HepG2 (cell line): ENCODE results near the gene GRB2. TPM values are rescaled to one million over a fixed set of nuclear protein-coding genes. Genes with fewer than 3 reads are reported as not detected.

Experiments
- AGO2 ChIP-seq: fragments of 200-400 bp; formaldehyde crosslinking; optimal IDR thresholded peaks from 2 replicates; pipeline ENCODE3; 2017; ENCODE audit warnings: mild to moderate bottlenecking, low read depth, low read length, moderate library complexity
- ARNTL ChIP-seq: sonication (generic); formaldehyde crosslinking; IDR thresholded peaks from 2 replicates; pipeline ENCODE4 v1.4.0; 2020; ENCODE audit warnings: mild to moderate bottlenecking, missing genetic modification reagents
- BCLAF1 ChIP-seq: fragments of 450-650 bp; IDR thresholded peaks from 2 replicates; pipeline ENCODE4 v1.6.1; 2017; ENCODE audit warnings: mild to moderate bottlenecking
- CEBPB ChIP-seq: IDR thresholded peaks from 2 replicates; pipeline ENCODE4 v1.6.1; 2011; ENCODE audit warnings: low read depth, low read length, improper control_type of control experiment, borderline replicate concordance
- FIP1L1 ChIP-seq: fragments of 200-400 bp; formaldehyde crosslinking; IDR thresholded peaks from 2 replicates; pipeline ENCODE4 v1.6.1; 2018; ENCODE audit warnings: low read depth, mild to moderate bottlenecking, low read length, moderate library complexity, borderline replicate concordance; ENCODE audit not compliant: insufficient read depth
- HOMEZ ChIP-seq: IDR thresholded peaks from 2 replicates; pipeline ENCODE4 v1.6.1; 2016; ENCODE audit warnings: low read depth
- HOXA5 ChIP-seq: sonication (generic); formaldehyde crosslinking; IDR thresholded peaks from 2 replicates; pipeline ENCODE4 v1.4.0; 2020; ENCODE audit warnings: missing genetic modification reagents
- KLF15 ChIP-seq: sonication (generic); formaldehyde crosslinking; IDR thresholded peaks from 2 replicates; pipeline ENCODE4 v1.8.1; 2023; ENCODE audit warnings: borderline replicate concordance, mild to moderate bottlenecking, inconsistent platforms, missing genetic modification reagents, mixed read lengths
- MAZ ChIP-seq, 2 experiments: sonication (generic) in 1 of 2; formaldehyde crosslinking in 1 of 2; IDR thresholded peaks; 2 replicates each; pipeline versions ENCODE4 v1.5.0 to v1.6.1; 2012 to 2020; ENCODE audit warnings: low read depth in 2 of 2, mild to moderate bottlenecking in 2 of 2, borderline replicate concordance in 1 of 2, improper control_type of control experiment in 1 of 2, low read length in 1 of 2, missing genetic modification reagents in 1 of 2, moderate library complexity in 1 of 2
- NCOA1 ChIP-seq: sonication (generic); formaldehyde crosslinking; IDR thresholded peaks from 2 replicates; pipeline ENCODE4 v1.9.0; 2021; ENCODE audit warnings: missing genetic modification reagents
- RFXANK ChIP-seq: IDR thresholded peaks from 2 replicates; pipeline ENCODE4 v1.6.1; 2016
- RXRB ChIP-seq: IDR thresholded peaks from 2 replicates; pipeline ENCODE4 v1.6.1; 2016; ENCODE audit warnings: borderline replicate concordance, missing genetic modification reagents, missing compliant biosample characterization
- SMAD1 ChIP-seq: sonication (generic); formaldehyde crosslinking; IDR thresholded peaks from 2 replicates; pipeline ENCODE4 v1.4.0; 2020; ENCODE audit warnings: missing genetic modification reagents, low read depth, mild to moderate bottlenecking, borderline replicate concordance
- TFDP1 ChIP-seq: IDR thresholded peaks from 2 replicates; pipeline ENCODE4 v1.6.1; 2016; ENCODE audit warnings: missing compliant biosample characterization, missing genetic modification reagents, borderline replicate concordance
- ZBTB7B ChIP-seq: sonication (generic); formaldehyde crosslinking; IDR thresholded peaks from 2 replicates; pipeline ENCODE4 v1.4.0; 2020; ENCODE audit warnings: missing genetic modification reagents
- ZNF136 ChIP-seq: sonication (generic); formaldehyde crosslinking; IDR thresholded peaks from 2 replicates; pipeline ENCODE4 v1.8.1; 2022; ENCODE audit warnings: low read depth, mild to moderate bottlenecking, moderate library complexity, missing genetic modification reagents
- ZNF274 ChIP-seq: sonication (generic); formaldehyde crosslinking; IDR thresholded peaks from 2 replicates; pipeline ENCODE4 v1.5.1; 2020; ENCODE audit warnings: mild to moderate bottlenecking, missing genetic modification reagents
- ZNF292 ChIP-seq: sonication (generic); formaldehyde crosslinking; IDR thresholded peaks from 2 replicates; pipeline ENCODE4 v1.8.1; 2022; ENCODE audit warnings: mild to moderate bottlenecking, low read depth, missing genetic modification reagents, borderline replicate concordance
- ZNF446 ChIP-seq: sonication (generic); formaldehyde crosslinking; IDR thresholded peaks from 2 replicates; pipeline ENCODE4 v1.5.0; 2020; ENCODE audit warnings: mild to moderate bottlenecking, missing genetic modification reagents
- ZNF546 ChIP-seq: sonication (generic); formaldehyde crosslinking; conservative IDR thresholded peaks from 2 replicates; pipeline ENCODE4 v1.8.1; 2023; ENCODE audit warnings: mild to moderate bottlenecking, missing genetic modification reagents
- ZNF547 ChIP-seq: sonication (generic); formaldehyde crosslinking; IDR thresholded peaks from 2 replicates; pipeline ENCODE4 v1.5.1; 2020; ENCODE audit warnings: mild to moderate bottlenecking, missing genetic modification reagents
- ZNF607 ChIP-seq: sonication (generic); formaldehyde crosslinking; IDR thresholded peaks from 2 replicates; pipeline ENCODE4 v1.5.1; 2020; ENCODE audit warnings: missing genetic modification reagents, mild to moderate bottlenecking, borderline replicate concordance
- ZNF619 ChIP-seq: sonication (generic); formaldehyde crosslinking; IDR thresholded peaks from 2 replicates; pipeline ENCODE4 v1.4.0; 2020; ENCODE audit warnings: mild to moderate bottlenecking, missing genetic modification reagents
- polyA plus RNA-seq, 8 experiments: library from polyadenylated mRNA; depleted of rRNA in 3 of 8; stranded (reverse) in 7 of 8; unstranded in 1 of 8; fragments of >200 nt; fragmentation: Illumina TruSeq in 4 of 8; extraction: Trizol in 4 of 8; gene quantifications; 2 replicates each; pipeline versions ENCODE4 v1.2.1 to v1.2.3, GENCODE V29; 2011 to 2016; ENCODE audit warnings: low read depth in 4 of 8, missing spikeins in 1 of 8, mixed read lengths in 1 of 8; ENCODE audit not compliant: insufficient read depth in 1 of 8
- total RNA-seq, 5 experiments: library from RNA; depleted of rRNA; stranded (reverse); fragments of >200 nt; fragmentation: Illumina TruSeq; extraction: Trizol; gene quantifications; 2 replicates each; pipeline ENCODE4 v1.2.3, GENCODE V29; 2016; ENCODE audit warnings: low read depth in 1 of 5

Gene GRB2
- total and polyA plus RNA-seq, 2 of the 13 experiments (the other 11 are each of a cell fraction or from before 2014, with no cell fraction given) = 84.6 to 92.3 TPM

GRCh38 chr17:75405365-75406221, at the start of gene GRB2 (continued):
- TF ChIP-seq ZNF136 (CRISPR knock-in tag) (no peak; the same call in 1 of the 2 replicates), AGO2 (peak; percentile 84), ZNF546 (CRISPR knock-in tag) (peak; percentile 62; the same call in 1 of the 2 replicates), CEBPB (no peak), SMAD1 (CRISPR knock-in tag) (peak; percentile 95; the same call in 1 of the 2 replicates), KLF15 (CRISPR knock-in tag) (peak; percentile 65; the same call in 1 of the 2 replicates), ZBTB7B (CRISPR knock-in tag) (peak; percentile 19; the same call in 1 of the 2 replicates), MAZ (IDR thresholded peaks at IDR 0.05; ENCODE audit: borderline replicate concordance, low read depth, low read length) (peak; percentile 94), MAZ (CRISPR knock-in tag; IDR thresholded peaks at IDR 0.05; ENCODE audit: low read depth) (peak; percentile 43; the same call in 1 of the 2 replicates), ARNTL (CRISPR knock-in tag) (peak; percentile 78), ZNF446 (0 out of 2 replicates have a peak, but pooled peaks have one; percentile 47), FIP1L1 (no peak), RXRB (peak; percentile 47; the same call in 1 of the 2 replicates), BCLAF1 (no peak), HOMEZ (0 out of 2 replicates have a peak, but pooled peaks have one; percentile 14), ZNF547 (CRISPR knock-in tag) (peak; percentile 84), HOXA5 (peak; percentile 64; the same call in 1 of the 2 replicates), ZNF292 (CRISPR knock-in tag) (peak; percentile 11; the same call in 1 of the 2 replicates), ZNF607 (0 out of 2 replicates have a peak, but pooled peaks have one; percentile 32), TFDP1 (CRISPR knock-in tag) (peak; percentile 24; the same call in 1 of the 2 replicates), ZNF274 (CRISPR knock-in tag) (peak; percentile 41; the same call in 1 of the 2 replicates), ZNF619 (CRISPR knock-in tag) (peak; percentile 73), RFXANK (CRISPR knock-in tag) (peak; percentile 35; the same call in 1 of the 2 replicates), NCOA1 (CRISPR knock-in tag) (peak; percentile 50; the same call in 1 of the 2 replicates)
